ENCODE results near the gene MRPL58.

DNA sequence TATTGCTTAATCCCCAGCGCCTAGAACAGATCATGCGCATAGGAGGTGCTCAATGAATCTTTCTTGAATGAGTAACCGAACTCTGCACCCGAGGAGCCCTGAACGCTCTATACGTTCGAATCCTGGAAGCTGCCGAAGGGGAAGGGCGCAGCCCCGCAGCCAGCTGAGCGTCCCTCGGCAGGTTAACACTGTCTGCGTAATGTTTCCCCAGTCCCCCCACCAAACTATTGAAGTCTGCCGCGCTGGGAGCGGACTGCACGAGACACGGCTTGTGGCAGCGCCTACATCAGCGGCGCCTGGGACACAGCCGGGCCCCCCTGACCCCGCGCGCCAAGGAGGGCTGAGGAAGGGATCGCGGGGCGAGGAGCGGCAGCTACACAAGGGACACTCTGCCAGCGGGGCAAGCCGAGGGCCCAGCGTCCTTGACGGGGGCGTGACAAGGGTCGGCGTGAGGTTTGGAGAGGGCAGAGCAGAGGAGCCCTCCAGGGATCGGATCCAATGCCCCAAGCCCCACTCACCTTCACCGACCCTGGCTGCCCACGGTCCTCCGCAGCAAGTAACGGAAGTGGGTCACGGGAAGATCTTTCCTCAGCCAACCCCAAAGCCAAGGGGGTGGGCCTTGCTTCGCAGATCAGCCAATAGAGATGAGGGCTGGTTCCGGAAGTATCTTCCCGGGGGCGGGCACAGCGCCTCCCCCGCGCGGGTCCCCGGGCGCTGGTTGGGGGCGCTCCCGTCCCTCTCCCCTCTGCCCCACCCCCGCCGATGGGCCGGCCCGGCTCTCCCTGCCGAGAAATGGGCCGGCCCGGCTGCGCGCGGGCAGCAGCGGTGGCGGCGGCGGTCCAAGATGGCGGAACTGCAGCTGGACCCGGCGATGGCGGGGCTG lies 34.2 kb downstream of the MRPL58 start, which contains the start of the genes ATP5PD and KCTD2:
- TF ChIP-seq POLR2A (IDR thresholded peaks at IDR 0.05; ENCODE audit: low read length), result peak; percentile 91
- no peak for TF ChIP-seq GATA1 (IDR thresholded peaks at IDR 0.05; ENCODE audit: low read depth, low read length)
